Stimulated activated CD8-positive, alpha-beta memory T cell treated with anti-CD3 and anti-CD28 coated beads, Interleukin-4, amount 100 ng/mL, for 48 hours (primary cell): ENCODE data around the gene LBX2.
"Not testable (repeated sequence)": the region's sequence is repeated elsewhere in the genome, so short reads cannot be mapped to it uniquely, and the experiment has no call there.

ENCODE experiments used
- DNase-seq: peaks from one replicate; pipeline ENCODE4 v3.0.0-alpha.2; 2020

Gene LBX2

DNA sequence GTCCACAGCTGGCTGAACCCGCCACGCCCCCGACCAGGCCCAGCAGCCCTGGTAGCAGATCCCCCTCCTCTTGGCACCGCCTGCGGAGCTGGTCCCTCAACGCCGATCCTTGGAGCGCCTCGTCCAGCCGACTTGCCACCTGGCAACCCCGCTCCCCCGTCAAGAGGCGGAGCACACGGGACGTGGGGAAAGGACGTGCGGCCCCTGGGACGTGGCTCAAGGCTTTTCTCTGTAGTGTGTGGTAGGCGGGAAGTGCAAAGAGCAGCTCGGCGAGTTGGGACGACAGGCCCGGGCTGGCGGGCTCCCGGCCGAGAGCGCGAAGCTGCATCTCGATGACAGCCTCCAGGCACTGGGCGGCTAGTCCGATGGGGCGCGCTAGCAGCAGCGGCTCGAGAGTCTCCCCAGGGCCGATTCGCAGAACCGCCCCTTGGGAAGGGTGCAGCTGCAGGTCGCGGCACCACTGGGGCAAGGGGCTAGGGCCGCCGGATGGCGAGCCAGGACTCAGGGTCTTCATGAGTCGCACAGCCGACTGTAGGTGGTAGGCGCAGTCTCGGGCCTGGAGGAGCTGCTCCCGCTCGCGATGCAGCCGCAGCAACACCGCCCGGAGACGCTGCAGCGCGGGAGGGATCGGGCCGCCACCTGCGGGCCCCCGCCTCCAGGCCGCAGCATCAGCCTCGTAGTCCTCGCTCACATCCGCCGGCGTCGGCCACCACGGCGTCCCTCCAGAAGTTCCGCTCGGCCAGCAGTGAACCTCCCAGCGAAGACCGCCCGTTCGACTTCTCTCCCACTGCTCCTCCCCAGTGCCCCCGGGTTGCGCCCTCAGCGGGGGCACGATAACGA lies 17.2 kb downstream of the LBX2 start:
- no peak for DNase-seq

DNA sequence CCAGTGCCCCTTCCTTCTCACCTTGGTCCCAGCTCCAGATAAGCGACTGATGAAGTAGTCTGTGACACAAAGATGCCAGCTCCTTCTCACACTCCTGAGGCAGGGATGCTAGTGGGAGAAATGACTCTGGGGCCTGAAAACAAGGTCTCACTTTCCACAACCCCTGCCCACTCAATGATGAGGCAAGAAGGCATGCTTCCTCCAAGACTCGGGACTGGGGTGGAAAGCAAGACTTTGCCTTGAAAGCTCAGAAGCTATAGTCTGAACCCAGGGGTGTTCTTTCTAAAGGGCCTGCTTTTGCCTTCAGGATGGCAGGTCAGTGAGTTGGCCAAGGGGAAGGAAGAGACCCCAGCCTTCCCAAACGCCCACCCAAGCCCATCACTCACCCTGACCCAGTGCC lies 18.0 kb downstream of the LBX2 start:
- DNase-seq: no peak

DNA sequence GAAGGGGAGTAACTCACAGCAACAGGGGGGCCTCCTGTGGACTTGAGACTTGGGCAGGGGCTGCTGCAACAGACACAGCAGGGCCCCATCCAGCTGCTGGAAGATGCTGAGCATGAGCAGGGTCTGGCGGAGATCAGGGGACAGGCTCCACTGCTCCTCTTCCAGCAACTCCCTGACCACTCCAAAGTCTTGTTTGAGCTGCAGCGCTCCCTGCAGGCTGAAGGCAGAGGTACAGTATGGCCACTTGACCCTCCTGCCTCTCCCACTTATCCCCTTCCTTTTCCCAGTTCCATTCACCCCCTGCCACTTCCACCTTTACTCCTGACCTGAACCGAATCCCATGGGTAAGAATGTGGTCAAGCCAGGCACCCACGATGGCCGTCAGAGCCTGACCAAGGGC lies 24.5 kb downstream of the LBX2 start:
- DNase-seq: no peak

- DNase-seq: no peak
Measured at GRCh38 chr2:74474481-74474880, 24.9 kb downstream of the LBX2 start.

- DNase-seq: no peak
Measured at GRCh38 chr2:74472945-74473258, 26.5 kb downstream of the LBX2 start.

- peak; percentile 97 for DNase-seq
Measured at GRCh38 chr2:74472086-74472944, 27.1 kb downstream of the LBX2 start, which contains the start of gene MRPL53. Gene MRPL53, minus strand, starts transcription at chr2:74472680. Its CDS starts 20 bp downstream, at chr2:74472660.

DNA sequence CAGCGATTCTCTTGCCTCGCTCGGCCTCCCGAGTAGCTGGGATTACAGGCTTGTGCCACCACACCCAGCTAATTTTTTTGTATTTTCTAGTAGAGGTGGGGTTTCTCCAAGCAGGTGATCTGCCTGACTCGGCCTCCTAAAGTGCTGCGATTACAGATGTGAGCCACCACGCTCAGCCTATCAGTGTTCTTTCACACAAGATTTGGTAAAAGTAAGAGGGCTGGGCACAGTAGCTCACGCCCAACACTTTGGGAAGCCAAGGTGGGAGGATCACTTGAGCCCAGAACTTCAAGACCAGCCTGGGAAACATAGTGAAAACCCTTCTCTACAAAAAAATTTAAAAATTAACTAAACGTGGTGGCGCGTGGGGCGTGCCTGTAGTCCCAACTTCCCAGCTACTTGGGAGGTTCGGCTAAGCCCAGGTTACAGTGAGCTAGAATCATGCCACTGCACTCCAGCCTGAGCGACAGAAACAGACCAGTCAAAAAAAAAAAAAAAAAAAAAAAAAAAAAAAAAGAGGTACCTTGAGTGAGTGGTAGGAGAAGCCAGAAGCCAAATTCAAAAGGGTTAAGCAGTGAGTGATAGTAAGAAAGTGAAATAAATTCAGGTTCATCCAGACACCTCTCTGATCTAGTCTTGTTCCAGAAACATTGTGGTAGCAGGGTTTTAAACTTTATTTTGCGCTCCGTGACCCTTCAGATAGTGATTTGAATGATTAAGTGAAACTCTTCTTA lies 27.9 kb downstream of the LBX2 start:
- DNase-seq: no peak

DNA sequence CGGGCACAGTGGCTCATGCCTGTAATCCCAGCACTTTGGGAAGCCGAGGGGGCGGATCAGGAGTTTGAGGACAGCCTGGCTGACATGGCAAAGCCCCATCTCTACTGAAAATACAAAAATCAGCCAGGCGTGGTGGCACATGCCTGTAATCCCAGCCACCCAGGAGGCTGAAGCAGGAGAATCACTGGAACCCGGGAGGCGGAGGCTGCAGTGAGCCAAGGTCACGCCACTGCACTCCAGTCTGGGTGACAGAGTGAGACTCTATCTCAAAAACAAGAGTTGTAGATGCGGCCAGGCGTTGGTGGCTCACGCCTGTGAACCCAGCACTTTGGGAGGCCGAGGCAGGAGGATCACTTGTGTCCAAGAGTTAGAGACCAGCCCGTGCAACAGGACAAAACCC lies 28.7 kb downstream of the LBX2 start:
- DNase-seq: not testable (repeated sequence)

DNA sequence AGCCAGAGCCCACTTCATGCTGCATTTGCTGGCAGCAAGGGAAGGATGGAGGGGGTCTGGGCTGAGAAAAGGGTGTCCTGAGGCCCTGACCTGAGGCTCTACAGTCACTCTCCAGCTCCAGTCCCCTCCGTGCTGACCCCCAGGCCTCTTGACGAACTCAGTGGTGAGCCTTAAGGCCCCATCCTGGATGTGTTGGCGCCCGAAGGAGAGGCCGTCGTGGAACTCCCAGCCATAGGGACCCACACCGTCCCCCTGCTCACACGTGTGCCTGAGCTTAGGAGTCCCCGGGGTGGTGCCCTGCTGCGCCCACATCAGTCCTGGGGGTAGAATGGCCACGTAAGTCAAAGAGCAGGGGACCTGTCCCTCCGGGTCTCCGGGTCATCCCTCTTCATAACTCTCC lies 35.0 kb downstream of the LBX2 start:
- DNase-seq: no peak

- DNase-seq: no peak
Measured at GRCh38 chr2:74462786-74463105, 36.7 kb downstream of the LBX2 start.

DNA sequence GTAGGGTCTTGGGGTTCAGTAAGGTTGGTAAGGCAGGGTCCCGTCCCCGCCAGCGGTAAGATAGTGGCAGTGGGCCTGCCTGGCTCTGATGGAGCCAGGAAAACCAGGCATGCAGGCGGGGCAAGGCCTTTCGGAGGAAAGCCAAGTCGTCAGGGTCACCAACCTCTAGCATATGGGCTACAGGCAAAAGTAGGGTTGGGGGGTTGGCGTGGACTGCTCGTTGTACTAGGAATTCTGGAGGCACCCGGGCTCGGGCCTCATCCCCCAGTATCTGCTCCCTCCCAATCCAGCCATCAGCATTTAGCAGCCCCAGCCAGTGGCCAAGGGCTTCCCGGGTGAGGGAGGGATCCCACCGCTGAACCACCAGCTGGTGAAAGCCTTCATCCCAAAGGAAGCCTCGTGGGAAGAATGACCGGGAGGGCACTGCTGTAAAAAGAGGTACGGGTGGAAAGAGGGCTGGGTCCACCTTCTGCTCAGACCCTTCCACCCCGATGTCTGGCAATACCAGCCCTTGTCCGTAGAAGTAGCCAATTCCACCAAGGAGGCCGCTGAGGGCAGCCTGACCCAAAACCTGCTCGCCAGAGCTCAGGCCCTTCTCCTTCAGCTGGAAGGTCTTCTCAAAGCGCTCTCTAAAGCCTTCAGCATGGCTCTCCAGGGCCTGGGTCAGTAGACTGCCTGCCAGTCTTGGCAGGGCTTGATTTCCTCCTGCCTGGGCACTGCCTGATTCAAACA lies 37.2 kb downstream of the LBX2 start:
- no peak for DNase-seq

GRCh38 chr2:74461187-74462053 lies 38.0 kb downstream of the LBX2 start:
- no peak for DNase-seq

DNA sequence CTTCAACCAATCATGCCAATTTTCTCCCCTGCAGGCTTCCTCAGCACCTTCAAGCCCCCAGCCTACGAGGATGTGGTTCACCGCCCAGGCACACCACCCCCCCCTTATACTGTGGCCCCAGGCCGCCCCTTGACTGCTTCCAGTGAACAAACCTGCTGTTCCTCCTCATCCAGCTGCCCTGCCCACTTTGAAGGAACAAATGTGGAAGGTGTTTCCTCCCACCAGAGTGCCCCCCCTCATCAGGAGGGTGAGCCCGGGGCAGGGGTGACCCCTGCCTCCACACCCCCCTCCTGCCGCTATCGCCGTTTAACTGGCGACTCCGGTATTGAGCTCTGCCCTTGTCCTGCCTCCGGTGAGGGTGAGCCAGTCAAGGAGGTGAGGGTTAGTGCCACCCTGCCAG lies 39.2 kb downstream of the LBX2 start:
- not testable (repeated sequence) for DNase-seq

GRCh38 chr2:74459503-74460118 lies 39.8 kb downstream of the LBX2 start:
- not testable (repeated sequence) for DNase-seq

- DNase-seq: no peak
Measured at GRCh38 chr2:74458938-74459363, 40.5 kb downstream of the LBX2 start.

GRCh38 chr2:74458132-74458937 lies 41.1 kb downstream of the LBX2 start, which contains the start of gene WBP1:
Gene WBP1, plus strand, starts transcription at chr2:74458438. Its CDS starts 165 bp downstream, at chr2:74458603.
- DNase-seq: peak; percentile 98

DNA sequence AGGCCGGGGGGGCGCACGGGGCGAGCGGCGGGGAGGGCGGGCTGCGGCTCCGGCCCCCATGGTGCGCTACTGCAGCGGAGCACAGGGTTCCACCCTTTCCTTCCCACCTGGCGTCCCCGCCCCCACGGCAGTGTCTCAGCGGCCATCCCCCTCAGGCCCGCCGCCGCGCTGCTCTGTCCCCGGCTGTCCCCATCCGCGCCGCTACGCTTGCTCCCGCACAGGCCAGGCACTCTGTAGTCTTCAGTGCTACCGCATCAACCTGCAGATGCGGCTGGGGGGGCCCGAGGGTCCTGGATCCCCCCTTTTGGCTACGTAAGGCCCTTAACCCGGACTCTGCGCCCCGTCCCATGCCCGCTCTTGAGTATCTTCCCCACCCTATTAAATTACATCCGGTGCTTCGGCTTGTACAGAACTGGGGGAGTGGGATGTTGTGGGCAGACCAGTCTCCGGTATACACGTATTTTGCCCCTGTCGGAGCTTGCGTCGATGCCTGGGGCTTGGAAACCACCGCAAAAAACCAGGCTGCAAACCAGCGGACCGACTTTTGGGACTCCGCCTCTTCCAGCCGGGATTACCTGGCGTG lies 41.8 kb downstream of the LBX2 start:
- peak; percentile 91 for DNase-seq

DNA sequence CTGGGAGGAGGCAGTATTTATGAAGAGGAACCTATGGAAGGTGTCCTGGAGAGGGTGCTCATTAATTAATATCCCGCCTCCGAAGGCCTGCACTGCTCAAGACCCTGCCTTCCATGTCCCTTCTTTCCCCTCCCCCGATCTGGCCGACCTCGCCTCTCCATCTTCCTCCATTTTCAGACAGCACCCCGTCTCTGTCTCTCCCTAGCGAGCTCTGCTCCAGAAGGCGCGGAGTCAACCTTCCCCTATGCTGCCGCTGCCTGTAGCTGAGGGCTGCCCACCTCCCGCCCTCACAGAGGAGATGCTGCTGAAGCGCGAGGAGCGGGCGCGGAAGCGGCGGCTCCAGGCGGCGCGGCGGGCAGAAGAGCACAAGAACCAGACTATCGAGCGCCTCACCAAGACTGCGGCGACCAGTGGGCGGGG lies 42.3 kb downstream of the LBX2 start:
- no peak for DNase-seq

- peak; percentile 99 for DNase-seq
Measured at GRCh38 chr2:74454654-74455511, 44.5 kb downstream of the LBX2 start, which contains the start of gene INO80B. Gene INO80B, plus strand, starts transcription at chr2:74455087. Its CDS starts 30 bp downstream, at chr2:74455117.
